ENCODE measurements around the gene ATRAID. TPM values are rescaled to one million over a fixed set of nuclear protein-coding genes. Genes with fewer than 3 reads are reported as not detected.

Gene ATRAID
- total and polyA plus RNA-seq, 2 donors (not counting 1 experiment from before 2014, with no cell fraction given): 176 to 235 TPM

DNA sequence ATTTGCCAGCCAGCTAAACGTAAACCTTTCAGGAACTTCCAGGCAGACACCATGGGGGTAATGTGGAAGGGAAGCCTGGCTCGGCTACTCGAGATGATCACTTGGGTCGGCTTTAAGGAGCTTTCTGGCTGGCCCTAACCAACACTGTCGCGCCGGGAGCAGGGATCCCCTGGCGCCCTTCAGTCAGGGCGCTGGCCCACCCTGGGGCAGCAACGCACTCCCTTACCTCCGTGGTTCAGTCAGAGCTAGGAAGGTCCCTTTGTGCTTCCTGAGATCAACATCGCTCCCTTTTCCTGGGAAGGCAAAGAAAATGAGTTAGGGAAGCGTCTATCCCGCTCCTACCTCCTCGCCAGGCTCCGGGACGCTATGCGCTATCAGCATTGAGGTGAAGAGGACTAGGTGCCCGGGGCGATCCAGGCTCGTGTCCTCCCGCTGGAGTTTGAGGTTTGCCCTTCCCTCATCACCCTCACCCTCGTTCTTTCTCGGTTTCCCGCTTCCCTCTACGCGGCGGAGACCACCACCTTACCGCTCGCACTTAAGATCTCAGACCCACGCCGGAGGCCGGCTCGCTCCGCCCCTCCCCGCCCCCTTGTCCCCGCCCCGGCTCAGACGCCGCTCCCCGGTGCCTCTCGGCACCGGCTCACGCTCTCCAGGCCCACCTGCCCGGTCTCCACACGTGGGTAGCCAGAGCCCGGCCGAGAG is 449 bp upstream of the ATRAID start:
- Histone ChIP-seq H3K4me1 (ENCODE audit: control insufficient read depth, extremely low read depth, insufficient read depth, low read length) (peaks cover 4% of the 10 kb centered on the region), H3K27ac (ENCODE audit: insufficient read depth, low read length) (peak overlapping the region; percentile 34), H3K4me3 (replicated peaks in 1 of 4; ENCODE audit: control extremely low read depth in 1 of 4, insufficient read depth in 1 of 4, low read depth in 3 of 4, low read length in 4 of 4) (peak overlapping the region; percentile 64 to 94 (median 80)), H2AFZ (ENCODE audit: low read length) (peak overlapping the region; percentile 93), H3K9ac (ENCODE audit: insufficient read depth, low read length) (peak overlapping the region; percentile 98), H3K79me2 (ENCODE audit: control insufficient read depth, insufficient read depth, low read length) (peaks cover 6% of the 10 kb centered on the region), H3K4me2 (ENCODE audit: extremely low read depth, insufficient read depth, low read length) (peak overlapping the region; percentile 100), H3K27me3 (ENCODE audit: control insufficient read depth, insufficient read depth, low read length) (no peaks in the 10 kb centered on the region), H3K9me3 (ENCODE audit: control insufficient read depth, insufficient read depth, low read depth, low read length) (no peaks in the 10 kb centered on the region), H3K36me3 (ENCODE audit: control insufficient read depth, insufficient read depth, low read length) (peaks cover 7% of the 10 kb centered on the region), H4K20me1 (ENCODE audit: control insufficient read depth, extremely low read depth, insufficient read depth, low read length) (no peaks in the 10 kb centered on the region)
- TF ChIP-seq, protein P1, sequence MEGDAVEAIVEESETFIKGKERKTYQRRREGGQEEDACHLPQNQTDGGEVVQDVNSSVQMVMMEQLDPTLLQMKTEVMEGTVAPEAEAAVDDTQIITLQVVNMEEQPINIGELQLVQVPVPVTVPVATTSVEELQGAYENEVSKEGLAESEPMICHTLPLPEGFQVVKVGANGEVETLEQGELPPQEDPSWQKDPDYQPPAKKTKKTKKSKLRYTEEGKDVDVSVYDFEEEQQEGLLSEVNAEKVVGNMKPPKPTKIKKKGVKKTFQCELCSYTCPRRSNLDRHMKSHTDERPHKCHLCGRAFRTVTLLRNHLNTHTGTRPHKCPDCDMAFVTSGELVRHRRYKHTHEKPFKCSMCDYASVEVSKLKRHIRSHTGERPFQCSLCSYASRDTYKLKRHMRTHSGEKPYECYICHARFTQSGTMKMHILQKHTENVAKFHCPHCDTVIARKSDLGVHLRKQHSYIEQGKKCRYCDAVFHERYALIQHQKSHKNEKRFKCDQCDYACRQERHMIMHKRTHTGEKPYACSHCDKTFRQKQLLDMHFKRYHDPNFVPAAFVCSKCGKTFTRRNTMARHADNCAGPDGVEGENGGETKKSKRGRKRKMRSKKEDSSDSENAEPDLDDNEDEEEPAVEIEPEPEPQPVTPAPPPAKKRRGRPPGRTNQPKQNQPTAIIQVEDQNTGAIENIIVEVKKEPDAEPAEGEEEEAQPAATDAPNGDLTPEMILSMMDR (conservative IDR thresholded peaks at IDR 0.05 in 1 of 2, IDR thresholded peaks at IDR 0.05 in 1 of 2; ENCODE audit: low read depth in 1 of 2, low read length in 2 of 2): no peak
- no peak for TF ChIP-seq EZH2 (IDR thresholded peaks at IDR 0.05; ENCODE audit: low read length, missing control alignments)
- no peak for DNase-seq (ENCODE audit: low read depth in 2 of 2)

DNA sequence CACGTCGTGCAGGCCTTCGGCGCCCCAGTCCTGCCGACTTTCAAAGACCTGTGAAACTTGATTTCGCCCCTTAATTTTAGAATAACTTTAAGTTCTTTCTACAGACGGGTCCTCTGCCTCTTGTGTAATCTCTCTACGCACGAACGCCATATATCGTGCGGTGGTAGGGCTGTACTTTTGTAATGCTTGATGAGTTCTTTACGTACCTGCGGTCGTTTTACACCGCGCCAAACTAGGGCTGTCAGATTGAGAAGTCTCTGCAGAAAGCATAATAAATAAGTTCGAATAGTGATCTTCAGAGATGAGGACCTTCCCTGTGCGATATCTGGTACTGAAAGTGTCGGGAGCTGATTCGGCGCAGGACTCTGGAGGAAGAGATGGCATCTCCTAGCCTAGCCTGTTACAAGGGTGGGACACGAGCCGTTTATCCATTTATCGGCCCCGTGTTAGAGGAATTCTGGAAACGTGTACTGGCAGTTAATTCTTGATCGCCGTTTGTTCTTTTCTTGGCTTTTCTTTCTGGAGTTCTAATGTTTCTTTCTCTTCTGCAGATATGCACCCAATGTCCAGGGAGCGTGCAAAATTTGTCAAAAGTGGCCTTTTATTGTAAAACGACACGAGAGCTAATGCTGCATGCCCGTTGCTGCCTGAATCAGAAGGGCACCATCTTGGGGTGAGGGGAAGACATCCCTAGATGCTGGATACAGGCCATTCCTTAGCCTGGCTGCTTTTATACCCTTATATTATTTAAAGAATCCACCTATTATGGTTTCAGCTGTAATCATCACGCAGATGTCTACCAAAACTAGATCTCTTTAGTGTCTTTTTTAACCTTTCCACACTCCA is 1.0 kb downstream of the ATRAID start:
- peak overlapping the region; percentile 96 for H3K4me2 ChIP-seq (ENCODE audit: extremely low read depth, insufficient read depth, low read length)
- DNase-seq (ENCODE audit: low read depth in 2 of 2): peak; percentile 74 to 76
- peak overlapping the region; percentile 98 for H3K9ac ChIP-seq (ENCODE audit: insufficient read depth, low read length)
- peak overlapping the region; percentile 74 to 94 (median 88) for H3K4me3 ChIP-seq (replicated peaks in 1 of 4; ENCODE audit: control extremely low read depth in 1 of 4, insufficient read depth in 1 of 4, low read depth in 3 of 4, low read length in 4 of 4)
- peaks cover 2% of the 10 kb centered on the region for H3K36me3 ChIP-seq (ENCODE audit: control insufficient read depth, insufficient read depth, low read length)
- H2AFZ ChIP-seq (ENCODE audit: low read length): peak overlapping the region; percentile 90
- no peak for TF ChIP-seq EZH2 (IDR thresholded peaks at IDR 0.05; ENCODE audit: low read length, missing control alignments)
- TF ChIP-seq, protein P1 (conservative IDR thresholded peaks at IDR 0.05 in 1 of 2, IDR thresholded peaks at IDR 0.05 in 1 of 2; ENCODE audit: low read depth in 1 of 2, low read length in 2 of 2): no peak
- H4K20me1 ChIP-seq (ENCODE audit: control insufficient read depth, extremely low read depth, insufficient read depth, low read length): no peaks in the 10 kb centered on the region
- H3K27me3 ChIP-seq (ENCODE audit: control insufficient read depth, insufficient read depth, low read length): no peaks in the 10 kb centered on the region
- H3K4me1 ChIP-seq (ENCODE audit: control insufficient read depth, extremely low read depth, insufficient read depth, low read length): peaks cover 6% of the 10 kb centered on the region
- H3K9me3 ChIP-seq (ENCODE audit: control insufficient read depth, insufficient read depth, low read depth, low read length): no peaks in the 10 kb centered on the region
- peaks cover 10% of the 10 kb centered on the region for H3K79me2 ChIP-seq (ENCODE audit: control insufficient read depth, insufficient read depth, low read length)
- H3K27ac ChIP-seq (ENCODE audit: insufficient read depth, low read length): peak overlapping the region; percentile 99

DNA sequence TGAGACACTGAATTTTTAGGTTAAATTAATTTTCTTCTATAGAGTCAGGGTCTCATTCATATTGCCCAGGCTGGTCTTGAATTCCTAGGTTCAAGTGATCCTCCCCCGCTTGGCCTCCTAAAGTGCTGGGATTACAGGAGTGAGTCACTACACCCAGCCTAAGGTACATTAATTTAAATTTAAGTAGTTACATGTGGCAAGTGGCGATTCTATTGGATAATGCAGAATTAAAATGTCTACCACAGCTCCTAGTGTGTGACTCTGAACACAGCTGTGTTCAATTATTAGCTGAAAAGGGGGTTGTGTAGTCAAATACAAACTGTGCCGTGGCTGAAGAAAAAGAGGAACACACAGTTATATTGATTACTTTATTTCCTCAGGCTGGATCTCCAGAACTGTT is 3.1 kb downstream of the ATRAID start:
- Histone ChIP-seq H2AFZ (ENCODE audit: low read length) (no peak overlapping the region), H3K27ac (ENCODE audit: insufficient read depth, low read length) (no peak overlapping the region)
- DNase-seq (ENCODE audit: low read depth in 2 of 2): no peak

More for the DNA sequence above, 3.1 kb downstream of the ATRAID start:
- no peak for TF ChIP-seq EZH2 (IDR thresholded peaks at IDR 0.05; ENCODE audit: low read length, missing control alignments)
- TF ChIP-seq, protein P1 (conservative IDR thresholded peaks at IDR 0.05 in 1 of 2, IDR thresholded peaks at IDR 0.05 in 1 of 2; ENCODE audit: low read depth in 1 of 2, low read length in 2 of 2): no peak
- Histone ChIP-seq H4K20me1 (ENCODE audit: control insufficient read depth, extremely low read depth, insufficient read depth, low read length) (no peaks in the 10 kb centered on the region), H3K36me3 (ENCODE audit: control insufficient read depth, insufficient read depth, low read length) (no peaks in the 10 kb centered on the region), H3K9me3 (ENCODE audit: control insufficient read depth, insufficient read depth, low read depth, low read length) (no peaks in the 10 kb centered on the region), H3K79me2 (ENCODE audit: control insufficient read depth, insufficient read depth, low read length) (peaks cover 13% of the 10 kb centered on the region), H3K4me1 (ENCODE audit: control insufficient read depth, extremely low read depth, insufficient read depth, low read length) (peaks cover 10% of the 10 kb centered on the region), H3K4me2 (ENCODE audit: extremely low read depth, insufficient read depth, low read length) (no peak overlapping the region), H3K9ac (ENCODE audit: insufficient read depth, low read length) (no peak overlapping the region), H3K27me3 (ENCODE audit: control insufficient read depth, insufficient read depth, low read length) (no peaks in the 10 kb centered on the region), H3K4me3 (replicated peaks in 1 of 4; ENCODE audit: control extremely low read depth in 1 of 4, insufficient read depth in 1 of 4, low read depth in 3 of 4, low read length in 4 of 4) (no peak overlapping the region)

Data from fibroblast of lung (primary cell).